ENCODE data around the gene TMEM150A.

DNA sequence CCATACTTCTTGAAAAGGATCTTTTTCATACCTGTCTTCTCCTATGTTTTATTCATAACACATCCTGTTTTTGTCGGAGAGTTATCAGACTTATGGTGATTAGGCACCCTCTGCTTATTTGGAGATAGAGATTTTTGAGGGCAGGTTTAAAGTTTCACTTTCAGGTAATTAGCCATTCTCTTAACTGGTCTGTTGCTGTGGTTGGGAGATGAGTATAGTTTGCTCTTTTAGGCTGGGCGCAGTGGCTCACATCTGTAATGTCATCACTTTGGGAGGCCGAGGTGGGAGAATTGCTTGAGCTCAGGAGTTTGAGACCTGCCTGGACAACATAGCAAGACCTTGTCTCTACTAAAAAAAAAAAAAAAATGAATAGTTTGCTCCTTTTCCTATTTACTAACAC lies 40.2 kb upstream of the TMEM150A start:
- TF ChIP-seq POLR2A (IDR thresholded peaks at IDR 0.05): no peak
- TF ChIP-seq, protein P1, sequence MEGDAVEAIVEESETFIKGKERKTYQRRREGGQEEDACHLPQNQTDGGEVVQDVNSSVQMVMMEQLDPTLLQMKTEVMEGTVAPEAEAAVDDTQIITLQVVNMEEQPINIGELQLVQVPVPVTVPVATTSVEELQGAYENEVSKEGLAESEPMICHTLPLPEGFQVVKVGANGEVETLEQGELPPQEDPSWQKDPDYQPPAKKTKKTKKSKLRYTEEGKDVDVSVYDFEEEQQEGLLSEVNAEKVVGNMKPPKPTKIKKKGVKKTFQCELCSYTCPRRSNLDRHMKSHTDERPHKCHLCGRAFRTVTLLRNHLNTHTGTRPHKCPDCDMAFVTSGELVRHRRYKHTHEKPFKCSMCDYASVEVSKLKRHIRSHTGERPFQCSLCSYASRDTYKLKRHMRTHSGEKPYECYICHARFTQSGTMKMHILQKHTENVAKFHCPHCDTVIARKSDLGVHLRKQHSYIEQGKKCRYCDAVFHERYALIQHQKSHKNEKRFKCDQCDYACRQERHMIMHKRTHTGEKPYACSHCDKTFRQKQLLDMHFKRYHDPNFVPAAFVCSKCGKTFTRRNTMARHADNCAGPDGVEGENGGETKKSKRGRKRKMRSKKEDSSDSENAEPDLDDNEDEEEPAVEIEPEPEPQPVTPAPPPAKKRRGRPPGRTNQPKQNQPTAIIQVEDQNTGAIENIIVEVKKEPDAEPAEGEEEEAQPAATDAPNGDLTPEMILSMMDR (IDR thresholded peaks at IDR 0.05): no peak
